H1 (cell line): ENCODE measurements around the gene SRGAP3. TPM values are rescaled to one million over a fixed set of nuclear protein-coding genes. Genes with fewer than 3 reads are reported as not detected.
A peak's percentile ranks its signal among the peaks of the same experiment; 100 is the strongest.

Experiments used
- CTCF ChIA-PET: fragments of 300-600 bp; sonication (Branson Sonifier 250); formaldehyde crosslinking; loops from one replicate; lab custom pipeline; 2021; ENCODE audit not compliant: partially characterized antibody; lab: Charles Lee
- POLR2A ChIA-PET: fragments of 300-600 bp; sonication (Branson Sonifier 250); formaldehyde crosslinking; loops from one replicate; lab custom pipeline; 2021; ENCODE audit warnings: inconsistent platforms; ENCODE audit not compliant: partially characterized antibody; lab: Charles Lee
- DNase-seq, 2 experiments: peaks; one replicate each; pipeline versions ENCODE4 v3.0.0 to v3.0.0-alpha.2; 2010 to 2022; ENCODE audit warnings: low spot score in 2 of 2, low read depth in 1 of 2, mixed read lengths in 1 of 2
- FAIRE-seq: peaks from 2 replicates; lab custom pipeline; 2011; peaks lifted over from hg19 to GRCh38; lab: Jason Lieb, UNC
- H2AFZ ChIP-seq: 2 replicates; pipeline ENCODE4 v1.8.1; 2012; ENCODE audit warnings: low read length, inconsistent platforms
- H2AK5ac ChIP-seq: 2 replicates; pipeline ENCODE4 v1.6.1; 2013; ENCODE audit warnings: low read depth, low read length
- H2BK120ac ChIP-seq: replicated peaks from 2 replicates; pipeline ENCODE3; 2013; ENCODE audit warnings: low read depth, low read length, inconsistent platforms
- H2BK12ac ChIP-seq: 2 replicates; pipeline ENCODE4 v1.6.1; 2013; ENCODE audit warnings: low read depth, low read length
- H2BK15ac ChIP-seq: 2 replicates; pipeline ENCODE4 v1.6.1; 2013; ENCODE audit warnings: low read length
- H2BK20ac ChIP-seq: 2 replicates; pipeline ENCODE4 v1.6.1; 2013; ENCODE audit warnings: low read length
- H2BK5ac ChIP-seq: 2 replicates; pipeline ENCODE4 v1.6.1; 2013; ENCODE audit warnings: low read depth, low read length
- H3K14ac ChIP-seq: 2 replicates; pipeline ENCODE4 v1.6.1; 2013; ENCODE audit warnings: inconsistent platforms; ENCODE audit not compliant: insufficient read length
- H3K18ac ChIP-seq: 2 replicates; pipeline ENCODE4 v1.6.1; 2013; ENCODE audit warnings: low read length; ENCODE audit errors: extremely low read depth
- H3K23ac ChIP-seq: 2 replicates; pipeline ENCODE4 v1.6.1; 2013; ENCODE audit warnings: inconsistent platforms; ENCODE audit not compliant: insufficient read length
- H3K23me2 ChIP-seq: 2 replicates; pipeline ENCODE4 v1.6.1; 2013; ENCODE audit warnings: low read depth, low read length
- H3K27ac ChIP-seq: 2 replicates; pipeline ENCODE4 v1.6.1; 2011; ENCODE audit warnings: low read depth, low read length, inconsistent platforms
- H3K27me3 ChIP-seq, 4 experiments: replicated peaks in 1 of 4; 1 replicate in 1 of 4; 2 replicates in 3 of 4; pipeline versions ENCODE4 v1.6.1 to v1.8.1; 2011 to 2013; ENCODE audit warnings: low read length in 3 of 4, mild to moderate bottlenecking in 3 of 4, inconsistent platforms in 2 of 4, mixed read lengths in 2 of 4, moderate library complexity in 1 of 4; ENCODE audit not compliant: control insufficient read depth in 3 of 4, insufficient read depth in 3 of 4; ENCODE audit errors: extremely low read depth in 1 of 4
- H3K36me3 ChIP-seq, 4 experiments: 2 replicates each; pipeline versions ENCODE4 v1.6.1 to v1.8.1; 2011 to 2013; ENCODE audit warnings: mild to moderate bottlenecking in 4 of 4, low read length in 3 of 4, moderate library complexity in 2 of 4, control low read depth in 1 of 4, inconsistent platforms in 1 of 4; ENCODE audit not compliant: insufficient read depth in 4 of 4, control insufficient read depth in 2 of 4
- H3K4ac ChIP-seq: replicated peaks from 2 replicates; pipeline ENCODE3; 2013; ENCODE audit warnings: low read length, low read depth, mixed read lengths, inconsistent platforms; ENCODE audit not compliant: insufficient read length
- H3K4me1 ChIP-seq, 4 experiments: replicated peaks in 1 of 4; 1 replicate in 1 of 4; 2 replicates in 3 of 4; pipeline versions ENCODE4 v1.6.1 to v1.8.1; 2011 to 2013; ENCODE audit warnings: low read length in 3 of 4, inconsistent platforms in 2 of 4, mixed read lengths in 1 of 4; ENCODE audit not compliant: insufficient read depth in 4 of 4, control insufficient read depth in 3 of 4
- H3K4me2 ChIP-seq, 2 experiments: 2 replicates each; pipeline versions ENCODE4 v1.6.1 to v1.8.1; 2011 to 2013; ENCODE audit warnings: low read depth in 2 of 2, low read length in 2 of 2, control low read depth in 1 of 2, inconsistent platforms in 1 of 2, mild to moderate bottlenecking in 1 of 2; ENCODE audit not compliant: insufficient read depth in 1 of 2
- H3K4me3 ChIP-seq, 4 experiments: fragments of 200-600, 300-600 bp in 1 of 4; sonication (generic), shearing (Covaris generic), sonication (Bioruptor Twin) in 1 of 4; 2 replicates each; pipeline versions ENCODE4 v1.5.1 to v1.8.1; 2011 to 2016; ENCODE audit warnings: low read length in 4 of 4, low read depth in 3 of 4, control low read depth in 2 of 4, inconsistent platforms in 2 of 4, mild to moderate bottlenecking in 2 of 4, mixed read lengths in 1 of 4, moderate library complexity in 1 of 4; ENCODE audit not compliant: insufficient read depth in 2 of 4; ENCODE audit errors: extremely low read depth in 1 of 4
- H3K56ac ChIP-seq: replicated peaks from 2 replicates; pipeline ENCODE3; 2013; ENCODE audit warnings: low read depth, mild to moderate bottlenecking, mixed read lengths, low read length, inconsistent platforms; ENCODE audit not compliant: insufficient read length
- H3K79me1 ChIP-seq: 2 replicates; pipeline ENCODE4 v1.6.1; 2013; ENCODE audit warnings: low read depth, low read length, control low read depth
- H3K79me2 ChIP-seq, 2 experiments: 2 replicates each; pipeline versions ENCODE4 v1.6.1 to v1.8.1; 2012 to 2013; ENCODE audit warnings: low read length in 2 of 2, mild to moderate bottlenecking in 2 of 2, inconsistent platforms in 1 of 2; ENCODE audit not compliant: insufficient read depth in 2 of 2, control insufficient read depth in 1 of 2
- H3K9ac ChIP-seq, 4 experiments: replicated peaks in 1 of 4; 1 replicate in 1 of 4; 2 replicates in 3 of 4; pipeline versions ENCODE4 v1.6.1 to v1.8.1; 2011 to 2013; ENCODE audit warnings: low read depth in 3 of 4, low read length in 3 of 4, control low read depth in 2 of 4, mild to moderate bottlenecking in 2 of 4, moderate library complexity in 2 of 4, inconsistent platforms in 1 of 4; ENCODE audit errors: extremely low read depth in 1 of 4
- H3K9me3 ChIP-seq, 2 experiments: 2 replicates each; pipeline versions ENCODE4 v1.6.1 to v1.8.1; 2012 to 2013; ENCODE audit warnings: mild to moderate bottlenecking in 2 of 2, moderate library complexity in 2 of 2, control low read depth in 1 of 2, inconsistent platforms in 1 of 2, low read depth in 1 of 2, low read length in 1 of 2, mixed read lengths in 1 of 2; ENCODE audit not compliant: insufficient read depth in 2 of 2
- H4K20me1 ChIP-seq, 2 experiments: replicated peaks in 1 of 2; 2 replicates each; pipeline versions ENCODE3 to v1.8.1; 2011 to 2013; ENCODE audit warnings: inconsistent platforms in 2 of 2, low read length in 2 of 2, mild to moderate bottlenecking in 1 of 2; ENCODE audit not compliant: insufficient read depth in 2 of 2, control insufficient read depth in 1 of 2
- H4K5ac ChIP-seq: 2 replicates; pipeline ENCODE4 v1.6.1; 2013; ENCODE audit warnings: low read length, low read depth, mixed read lengths, inconsistent platforms; ENCODE audit not compliant: insufficient read length
- H4K8ac ChIP-seq: 2 replicates; pipeline ENCODE4 v1.8.0; 2013; ENCODE audit warnings: mild to moderate bottlenecking, moderate library complexity, low read length, inconsistent platforms; ENCODE audit not compliant: insufficient read depth; ENCODE audit errors: extremely low read depth
- H4K91ac ChIP-seq: replicated peaks from 2 replicates; pipeline ENCODE3; 2013; ENCODE audit warnings: low read length, mixed read lengths, inconsistent platforms; ENCODE audit not compliant: insufficient read length
- KDM5A ChIP-seq: fragments of 200-600 bp; IDR thresholded peaks from 2 replicates; pipeline ENCODE4 v1.7.1; 2012; ENCODE audit warnings: mild to moderate bottlenecking, low read length, inconsistent platforms, mixed read lengths
- RFX5 ChIP-seq: IDR thresholded peaks from 2 replicates; pipeline ENCODE4 v1.6.1; 2011; ENCODE audit warnings: low read depth, low read length, improper control_type of control experiment, borderline replicate concordance
- ZNF274 ChIP-seq: IDR thresholded peaks from 2 replicates; pipeline ENCODE4 v1.7.0; 2012; ENCODE audit warnings: low read length, borderline replicate concordance; ENCODE audit errors: extremely low read depth
- WGBS, 2 experiments: shearing (Covaris generic) in 1 of 2; methylation state at CpG; one replicate each; pipeline versions ENCODE4 v1.1.6 to v1.1.7; 2013 to 2015; ENCODE audit warnings: low lambda C conversion rate in 2 of 2, mixed read lengths in 2 of 2, inconsistent platforms in 1 of 2, low coverage in 1 of 2, missing lambda C conversion rate in 1 of 2; ENCODE audit not compliant: insufficient replicate concordance in 2 of 2, insufficient coverage in 1 of 2, insufficient read length in 1 of 2; ENCODE audit errors: extremely low coverage in 1 of 2, missing lambda C conversion rate in 1 of 2; 5-methylcytosine and 5-hydroxymethylcytosine counted together
- polyA plus RNA-seq, 7 experiments: library from polyadenylated mRNA; depleted of rRNA in 3 of 7; stranded (reverse) in 5 of 7; unstranded in 2 of 7; fragments of >200 nt in 5 of 7; fragments of 200-250 nt in 2 of 7; gene quantifications; 1 replicate in 5 of 7; 2 replicates in 1 of 7; 4 replicates in 1 of 7; pipeline versions ENCODE4 v1.2.1 to v1.2.3, GENCODE V29; 2011 to 2013; ENCODE audit warnings: missing spikeins in 2 of 7, mixed read lengths in 2 of 7
- total RNA-seq: library from RNA; stranded (reverse); fragmentation: NEBNext Ultra II Directional; extraction: Animal tissue kit (Norgen Biotek cat#: 25700); gene quantifications from 2 replicates; pipeline ENCODE4 v1.2.1, GENCODE V29; 2021
- TF ChIP-seq, protein P1 (sequence below): IDR thresholded peaks from 2 replicates; pipeline ENCODE4 v1.6.1; 2012; ENCODE audit warnings: inconsistent platforms

Gene SRGAP3
- total and polyA plus RNA-seq, 2 of the 8 experiments (the other 6 are each of a cell fraction or from before 2014, with no cell fraction given), result 5.8 to 11.4 TPM

DNA sequence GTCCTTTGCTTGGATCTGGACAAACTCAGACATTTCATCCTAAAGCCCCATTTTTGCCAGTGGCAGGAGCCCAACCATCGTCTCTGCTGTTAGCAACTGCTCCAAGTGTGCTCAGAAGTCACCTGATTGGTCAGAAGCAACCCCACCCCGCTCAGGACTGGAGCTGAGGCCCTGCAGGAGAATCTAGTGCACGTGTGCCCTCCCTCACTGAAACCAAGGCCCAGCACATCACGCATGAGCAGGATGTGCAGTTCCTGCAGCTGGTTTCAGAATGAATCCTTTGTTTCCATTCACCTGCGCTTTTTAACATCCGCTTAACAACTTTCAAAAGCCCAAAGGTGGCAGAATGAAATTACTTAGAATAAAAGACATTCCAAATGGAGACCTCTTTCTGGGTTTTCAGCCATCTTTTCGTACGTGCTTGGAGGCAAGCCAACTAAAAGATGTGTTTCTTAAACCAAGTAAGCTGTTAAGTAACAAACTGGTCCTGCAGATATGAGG lies 81.2 kb downstream of the SRGAP3 start:
- FAIRE-seq (no peak), DNase-seq (no peak)
- no peaks in the 10 kb centered on the region for H3K79me2 ChIP-seq
- no peak overlapping the region for H3K14ac ChIP-seq
- no peaks in the 10 kb centered on the region for H3K27me3 ChIP-seq
- no peak overlapping the region for H2BK20ac ChIP-seq
- H3K79me1 ChIP-seq, result no peaks in the 10 kb centered on the region
- H3K23ac ChIP-seq, result no peak overlapping the region
- no peak overlapping the region for H2BK120ac ChIP-seq
- H3K56ac ChIP-seq, result no peak overlapping the region
- H4K5ac ChIP-seq, result no peak overlapping the region
- WGBS, 2 experiments, result 76% methylated on average over 8 of the region's 8 CpGs; no CpG with 5 or more reads in 1 of the 2 experiments
- H2BK15ac ChIP-seq, result no peak overlapping the region
- H3K4ac ChIP-seq, result no peak overlapping the region
- peaks cover 0 to 5% (median 2%) of the 10 kb centered on the region in 4 experiments; a peak in 3 of 7 replicates for H3K4me1 ChIP-seq
- H3K27ac ChIP-seq, result no peak overlapping the region
- H3K9ac ChIP-seq, result no peak overlapping the region
- H4K91ac ChIP-seq, result no peak overlapping the region
- peak overlapping the region; percentile 63; the same call in 1 of the 2 replicates for H2BK12ac ChIP-seq
- no peak overlapping the region for H4K8ac ChIP-seq
- H3K9me3 ChIP-seq, result no peaks in the 10 kb centered on the region
- H4K20me1 ChIP-seq, result no peaks in the 10 kb centered on the region
- no peak overlapping the region for H2BK5ac ChIP-seq
- H3K18ac ChIP-seq, result no peak overlapping the region
- ChIA-PET CTCF (interaction anchor here (0.8 to 4.5 kb wide), 7 partner anchors 12 to 197 kb away, joined by 3 to 19 read pairs (median 4); no protein-coding TSS in a partner anchor), POLR2A (interaction anchor here (1.6 kb wide), 1 partner anchor 12 kb away, joined by 4 read pairs; no protein-coding TSS in a partner anchor)
- no peak for TF ChIP-seq KDM5A
- no peak for TF ChIP-seq ZNF274
- peak; percentile 34; the same call in 1 of the 2 replicates for TF ChIP-seq RFX5
- TF ChIP-seq, protein P1, sequence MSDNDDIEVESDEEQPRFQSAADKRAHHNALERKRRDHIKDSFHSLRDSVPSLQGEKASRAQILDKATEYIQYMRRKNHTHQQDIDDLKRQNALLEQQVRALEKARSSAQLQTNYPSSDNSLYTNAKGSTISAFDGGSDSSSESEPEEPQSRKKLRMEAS, result 0 out of 2 replicates have a peak, but pooled peaks have one; percentile 48
- H3K4me2 ChIP-seq, result no peak overlapping the region
- no peaks in the 10 kb centered on the region for H3K23me2 ChIP-seq
- no peak overlapping the region for H3K4me3 ChIP-seq
- no peaks in the 10 kb centered on the region for H3K36me3 ChIP-seq
- H2AK5ac ChIP-seq, result no peak overlapping the region
- no peak overlapping the region for H2AFZ ChIP-seq
